Activated CD4-positive, alpha-beta T cell treated with anti-CD3 and anti-CD28 coated beads for 24 hours (primary cell): Measurements from ENCODE around the gene SAPCD1.
A peak's percentile ranks its signal among the peaks of the same experiment; 100 is the strongest.

Experiments used
- DNase-seq, 2 donors: peaks; one replicate each; pipeline ENCODE4 v3.0.0-alpha.2; 2020; ENCODE audit warnings: low read depth in 2 of 2

Gene SAPCD1

GRCh38 chr6:31750411-31751022 lies 11.9 kb upstream of the SAPCD1 start:
- no peak for DNase-seq

DNA sequence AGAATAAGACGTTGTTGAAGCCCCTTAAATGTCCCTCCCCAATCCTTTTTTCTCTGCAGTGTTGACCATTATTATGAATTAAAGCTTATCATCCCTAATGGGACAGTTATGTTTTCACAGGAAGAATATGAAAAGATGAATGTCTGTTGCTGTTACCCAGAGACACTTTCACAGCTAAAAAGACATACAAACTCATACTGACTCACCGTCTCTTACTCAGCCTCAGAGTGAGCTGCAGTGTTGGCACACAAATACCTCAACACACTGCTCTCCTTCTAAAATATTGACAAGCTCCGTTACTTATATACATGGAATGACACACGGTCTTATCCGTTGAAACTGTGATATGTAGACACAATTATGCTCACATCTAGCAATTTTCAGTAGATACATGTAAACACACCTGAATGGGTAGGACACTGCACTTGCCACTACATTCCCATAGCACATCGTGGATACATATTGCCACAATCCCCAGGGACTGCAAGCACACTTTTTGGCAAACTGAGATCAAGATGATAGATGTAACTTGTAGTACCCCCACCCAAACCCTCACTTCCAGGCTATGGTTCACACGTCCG lies 9.6 kb upstream of the SAPCD1 start:
- DNase-seq: no peak

GRCh38 chr6:31758281-31758680 lies 4.2 kb upstream of the SAPCD1 start:
- no peak for DNase-seq

DNA sequence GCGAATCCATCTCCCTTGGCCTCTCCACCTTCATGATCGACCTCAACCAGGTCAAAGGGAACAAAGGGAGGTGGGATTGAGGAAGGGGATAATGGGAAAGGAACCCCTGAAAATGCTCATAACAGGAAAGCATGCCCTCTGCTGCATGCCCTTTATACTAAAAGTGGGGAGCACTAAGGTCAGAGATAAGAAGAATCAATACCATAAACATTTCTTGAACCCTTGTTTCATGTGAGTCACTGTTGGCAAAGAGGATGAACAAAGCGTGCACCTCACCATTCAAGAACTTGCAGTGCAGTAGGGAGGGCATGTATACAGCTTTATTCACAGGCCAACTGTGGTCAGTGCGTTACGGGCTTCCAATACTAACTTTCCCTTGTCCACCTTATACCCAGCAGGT lies 1.7 kb upstream of the SAPCD1 start:
- no peak for DNase-seq

- no peak for DNase-seq
Measured at GRCh38 chr6:31761343-31761742, 1.1 kb upstream of the SAPCD1 start.

GRCh38 chr6:31762878-31763618 lies 592 bp downstream of the SAPCD1 start:
- DNase-seq: no peak

DNA sequence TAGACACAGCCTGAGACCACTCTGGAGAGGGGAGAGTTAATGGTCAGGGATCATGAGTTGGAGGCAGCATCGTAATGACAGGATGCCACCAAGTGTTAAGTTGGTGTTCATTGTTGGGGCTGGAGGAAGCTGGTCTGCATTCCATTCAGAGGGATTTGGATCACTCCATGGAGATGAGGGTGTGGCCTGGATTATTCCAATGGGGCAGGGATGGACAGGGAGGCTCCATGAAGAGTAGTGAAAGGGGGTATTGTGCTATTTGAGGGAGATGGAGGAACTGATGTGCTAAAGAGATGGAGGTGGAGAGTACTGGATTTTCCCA lies 1.1 kb downstream of the SAPCD1 start:
- DNase-seq: no peak

GRCh38 chr6:31764198-31764597 lies 1.7 kb downstream of the SAPCD1 start:
- no peak for DNase-seq

GRCh38 chr6:31765559-31765909 lies 3.1 kb downstream of the SAPCD1 start:
- DNase-seq: no peak

GRCh38 chr6:31765910-31766794 lies 3.7 kb downstream of the SAPCD1 start:
- no peak for DNase-seq

DNA sequence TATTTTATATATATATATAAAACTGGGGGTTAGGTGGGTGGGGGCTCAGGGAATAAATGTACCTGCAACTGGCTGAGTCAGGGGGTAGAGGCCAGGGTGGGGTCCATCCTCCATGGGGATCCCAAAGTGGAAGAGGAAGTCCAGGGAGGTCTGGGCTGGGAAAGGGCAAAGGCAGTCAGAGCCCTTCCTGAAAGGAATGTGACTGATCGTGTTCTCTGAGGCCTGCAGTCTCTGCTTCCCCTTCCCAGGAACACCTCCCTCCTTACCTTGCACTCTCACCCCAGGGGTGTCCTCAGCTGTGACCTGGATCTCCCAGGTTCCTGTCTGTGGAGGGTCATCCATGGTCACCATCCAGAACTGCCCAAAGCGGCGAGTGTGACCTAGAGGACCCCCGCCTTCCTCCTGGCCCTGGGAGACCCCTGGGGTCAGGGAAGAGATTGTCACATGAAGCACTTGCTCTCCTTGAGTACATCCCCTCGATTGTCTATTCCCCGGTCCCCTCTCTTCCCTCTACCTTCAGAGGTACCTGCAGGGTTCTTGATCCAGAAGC lies 4.7 kb downstream of the SAPCD1 start:
- DNase-seq: no peak

GRCh38 chr6:31768363-31769257 lies 6.2 kb downstream of the SAPCD1 start:
- DNase-seq: no peak

DNA sequence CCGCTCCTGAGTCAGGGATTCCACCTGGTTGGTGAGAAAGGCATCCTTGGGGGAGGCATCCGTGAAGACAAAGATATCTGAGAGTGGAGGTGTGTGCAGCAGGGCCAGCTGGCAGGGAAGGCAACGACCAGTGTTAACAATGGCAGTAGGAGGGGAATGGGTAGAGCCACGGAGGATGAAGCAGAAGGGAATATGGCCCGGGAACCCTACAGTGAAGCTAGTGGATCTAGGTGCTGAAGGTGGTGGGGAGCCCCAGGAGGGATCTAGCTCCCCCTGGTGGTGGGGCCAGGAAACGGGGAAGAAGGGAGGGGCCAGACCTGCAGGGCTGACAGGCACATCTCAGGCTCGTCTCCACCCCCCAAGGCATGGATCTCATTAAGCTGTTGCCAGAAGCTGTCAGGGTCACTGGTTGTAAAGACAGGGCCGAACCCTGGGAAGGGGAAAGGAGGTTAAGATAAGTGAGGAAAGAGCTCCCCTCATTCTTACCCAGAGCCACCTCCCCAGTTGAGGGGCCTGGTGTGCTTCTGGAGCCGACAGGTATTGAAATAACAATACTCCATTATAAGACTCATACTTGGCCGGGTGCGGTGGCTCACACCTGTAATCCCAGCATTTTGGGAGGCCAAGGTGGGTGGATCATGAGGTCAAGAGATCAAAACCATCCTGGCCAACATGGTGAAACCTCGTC lies 7.4 kb downstream of the SAPCD1 start:
- peak; percentile 74 for DNase-seq

DNA sequence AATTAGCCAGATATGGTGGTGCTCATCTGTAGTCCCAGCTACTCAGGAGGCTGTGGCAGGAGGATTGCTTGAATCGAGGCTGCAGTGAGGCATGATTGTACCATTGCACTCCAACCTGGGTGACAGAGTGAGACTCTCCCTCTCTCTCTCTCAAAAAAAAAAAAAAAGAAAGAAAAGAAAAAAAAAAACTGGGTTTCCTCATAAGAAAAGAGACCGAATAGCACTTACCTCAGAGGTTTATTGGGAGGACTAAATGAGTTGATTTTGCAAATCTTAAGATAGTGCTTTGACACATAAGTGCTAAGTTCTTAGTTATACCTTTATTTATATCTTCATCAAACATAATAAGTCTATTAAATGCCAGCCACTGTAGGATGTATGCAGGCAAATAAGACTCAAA lies 8.4 kb downstream of the SAPCD1 start:
- DNase-seq: no peak

DNA sequence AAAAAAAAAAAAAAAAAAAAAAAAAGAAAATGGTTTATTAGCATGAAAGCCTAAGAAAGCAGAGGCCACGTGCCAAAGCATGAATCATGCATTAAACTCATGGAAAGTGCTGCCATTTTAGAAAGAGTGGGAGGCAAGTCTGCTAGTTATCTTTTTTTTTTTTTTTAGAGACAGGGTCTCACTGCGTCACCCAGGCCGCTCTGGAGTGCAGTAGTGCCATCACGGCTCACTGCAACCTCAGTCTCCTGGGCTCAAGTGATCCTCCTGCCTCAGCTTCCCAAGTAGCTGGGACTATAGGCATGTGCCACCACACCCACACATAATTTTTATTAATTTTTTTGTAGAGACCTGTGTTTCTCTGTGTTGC lies 9.5 kb downstream of the SAPCD1 start:
- no peak for DNase-seq

DNA sequence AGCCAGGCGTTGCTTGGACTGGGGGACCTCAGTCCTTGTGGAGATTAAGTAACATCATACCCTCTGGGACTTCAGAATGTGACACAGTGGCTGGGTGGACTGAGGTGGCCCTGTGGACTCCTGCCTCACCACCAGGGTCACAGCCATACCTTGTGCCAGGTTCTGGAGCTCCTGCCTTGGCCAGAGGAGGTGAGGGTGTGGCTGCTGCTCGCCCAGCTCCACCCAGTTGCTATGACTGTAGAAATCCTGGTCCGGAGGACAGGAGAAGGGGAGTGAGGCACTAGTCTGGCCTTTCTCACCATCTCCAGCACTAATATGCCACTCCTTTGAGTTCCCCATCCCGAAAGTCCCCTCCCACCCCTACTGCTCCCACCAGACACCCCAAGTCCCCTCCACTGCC lies 12.7 kb downstream of the SAPCD1 start:
- no peak for DNase-seq

DNA sequence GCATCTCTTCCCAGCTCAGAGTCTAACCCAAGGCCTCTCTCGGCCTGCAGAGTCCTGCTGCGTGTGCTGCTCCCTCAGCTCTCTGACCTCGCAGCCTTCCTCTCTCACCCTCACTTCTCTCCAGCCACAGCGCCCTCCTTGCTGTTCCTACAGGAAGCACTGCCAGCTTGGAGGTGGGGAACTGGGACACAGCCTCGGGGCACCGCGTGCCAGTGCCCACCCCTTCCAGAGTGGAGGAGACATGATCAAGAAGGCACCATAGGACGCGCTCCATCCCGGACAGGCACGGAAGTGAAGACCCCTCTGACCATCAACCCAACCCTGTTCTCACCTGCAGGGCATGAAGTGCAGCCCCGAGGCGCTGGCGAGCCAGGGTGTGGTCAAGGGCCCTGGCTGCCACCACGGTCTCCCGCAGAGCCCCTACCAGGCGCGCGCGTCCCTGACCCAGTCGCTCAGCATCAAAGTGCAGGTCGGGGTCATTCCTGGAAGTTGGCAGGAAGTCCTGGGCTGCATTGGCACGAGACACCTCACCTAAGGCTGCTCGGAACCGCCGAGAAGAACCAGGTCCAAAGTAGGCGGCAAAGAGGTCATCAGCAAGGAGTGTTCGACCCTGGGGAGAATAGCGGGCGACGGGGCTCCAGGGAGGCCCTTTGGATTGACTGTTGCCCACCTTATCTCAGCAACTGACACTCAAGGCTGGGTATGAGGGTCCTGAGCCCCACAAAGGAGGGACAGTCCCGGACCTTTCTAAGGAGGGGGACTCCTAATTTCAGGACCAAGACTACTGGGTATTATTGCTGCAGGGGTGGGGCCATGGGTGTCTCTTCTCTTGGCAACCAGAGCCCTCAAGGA lies 13.4 kb downstream of the SAPCD1 start:
- no peak for DNase-seq

GRCh38 chr6:31776485-31776988 lies 14.1 kb downstream of the SAPCD1 start:
- no peak for DNase-seq

GRCh38 chr6:31776989-31777666 lies 14.7 kb downstream of the SAPCD1 start, which contains the start of gene VWA7:
TSS of gene VWA7 (minus strand) at chr6:31777328. CDS start at chr6:31776779, 549 bp downstream.
- DNase-seq: peak; percentile 64 to 70
